CD8-positive, alpha-beta memory T cell (primary cell): ENCODE data around the gene PDZD7. TPM values are rescaled to one million over a fixed set of nuclear protein-coding genes. Genes with fewer than 3 reads are reported as not detected.

Experiments used
- CTCF ChIA-PET: fragments of 350-600 bp; sonication (Branson Sonifier 250); formaldehyde crosslinking; loops from one replicate; lab custom pipeline; 2021; ENCODE audit warnings: antibody characterized with exemption; lab: Charles Lee
- POLR2A ChIA-PET: fragments of 350-600 bp; sonication (Branson Sonifier 250); formaldehyde crosslinking; loops from one replicate; lab custom pipeline; 2021; ENCODE audit warnings: antibody characterized with exemption; lab: Charles Lee
- DNase-seq, 5 donors: peaks; one replicate each; pipeline versions ENCODE4 v3.0.0 to v3.0.0-alpha.2; 2020 to 2022; ENCODE audit warnings: mixed read lengths in 1 of 5
- H3K27ac ChIP-seq: one replicate; pipeline ENCODE4 v1.7.0; 2013; ENCODE audit warnings: low read depth, mild to moderate bottlenecking, low read length, moderate library complexity
- H3K27me3 ChIP-seq: 2 replicates; pipeline ENCODE4 v1.7.0; 2013; ENCODE audit warnings: low read length, mild to moderate bottlenecking; ENCODE audit not compliant: insufficient read depth, poor library complexity, severe bottlenecking
- H3K36me3 ChIP-seq: 2 replicates; pipeline ENCODE4 v1.7.0; 2013; ENCODE audit warnings: mild to moderate bottlenecking, low read length, moderate library complexity; ENCODE audit not compliant: insufficient read depth
- H3K4me1 ChIP-seq: 2 replicates; pipeline ENCODE4 v1.7.0; 2013; ENCODE audit warnings: mild to moderate bottlenecking, low read length, moderate library complexity; ENCODE audit not compliant: insufficient read depth
- H3K4me3 ChIP-seq: 2 replicates; pipeline ENCODE4 v1.7.0; 2013; ENCODE audit warnings: mild to moderate bottlenecking, low read length
- H3K9me3 ChIP-seq: 2 replicates; pipeline ENCODE4 v1.7.0; 2013; ENCODE audit warnings: mild to moderate bottlenecking, low read length
- H3K27ac Mint-ChIP-seq, 8 donors: one replicate each; pipeline ENCODE4 v1.8.0; 2020 to 2021; ENCODE audit warnings: mixed read lengths in 8 of 8, mild to moderate bottlenecking in 6 of 8, inconsistent platforms in 3 of 8, moderate library complexity in 3 of 8
- H3K27me3 Mint-ChIP-seq, 2 donors: one replicate each; pipeline ENCODE4 v1.8.0; 2020 to 2021; ENCODE audit warnings: mixed read lengths in 2 of 2, mild to moderate bottlenecking in 1 of 2, moderate library complexity in 1 of 2
- H3K36me3 Mint-ChIP-seq, 3 donors: one replicate each; pipeline ENCODE4 v1.8.0; 2020 to 2021; ENCODE audit warnings: mixed read lengths in 3 of 3, inconsistent platforms in 1 of 3, mild to moderate bottlenecking in 1 of 3
- H3K4me1 Mint-ChIP-seq, 3 donors: one replicate each; pipeline ENCODE4 v1.8.0; 2020 to 2021; ENCODE audit warnings: mixed read lengths in 3 of 3, inconsistent platforms in 1 of 3, mild to moderate bottlenecking in 1 of 3
- H3K4me3 Mint-ChIP-seq, 7 donors: one replicate each; pipeline ENCODE4 v1.8.0; 2020 to 2021; ENCODE audit warnings: mixed read lengths in 7 of 7, mild to moderate bottlenecking in 6 of 7, moderate library complexity in 4 of 7, inconsistent platforms in 2 of 7
- H3K9me3 Mint-ChIP-seq, 5 donors: one replicate each; pipeline ENCODE4 v1.8.0; 2020 to 2022; ENCODE audit warnings: mixed read lengths in 5 of 5, mild to moderate bottlenecking in 3 of 5, moderate library complexity in 2 of 5, inconsistent platforms in 1 of 5
- polyA plus RNA-seq: library from polyadenylated mRNA; unstranded; fragments of 300-500 nt; fragmentation: Illumina TruSeq; gene quantifications from one replicate; pipeline ENCODE4 v1.2.3, GENCODE V29; 2021
- total RNA-seq, 2 experiments: library from RNA; stranded (reverse); gene quantifications; one replicate each; pipeline ENCODE4 v1.2.3, GENCODE V29; 2021

The PDZD7 gene
- total and polyA plus RNA-seq, 3 experiments from 2014 or later = 0.23 to 0.33 (median 0.31) TPM

DNA sequence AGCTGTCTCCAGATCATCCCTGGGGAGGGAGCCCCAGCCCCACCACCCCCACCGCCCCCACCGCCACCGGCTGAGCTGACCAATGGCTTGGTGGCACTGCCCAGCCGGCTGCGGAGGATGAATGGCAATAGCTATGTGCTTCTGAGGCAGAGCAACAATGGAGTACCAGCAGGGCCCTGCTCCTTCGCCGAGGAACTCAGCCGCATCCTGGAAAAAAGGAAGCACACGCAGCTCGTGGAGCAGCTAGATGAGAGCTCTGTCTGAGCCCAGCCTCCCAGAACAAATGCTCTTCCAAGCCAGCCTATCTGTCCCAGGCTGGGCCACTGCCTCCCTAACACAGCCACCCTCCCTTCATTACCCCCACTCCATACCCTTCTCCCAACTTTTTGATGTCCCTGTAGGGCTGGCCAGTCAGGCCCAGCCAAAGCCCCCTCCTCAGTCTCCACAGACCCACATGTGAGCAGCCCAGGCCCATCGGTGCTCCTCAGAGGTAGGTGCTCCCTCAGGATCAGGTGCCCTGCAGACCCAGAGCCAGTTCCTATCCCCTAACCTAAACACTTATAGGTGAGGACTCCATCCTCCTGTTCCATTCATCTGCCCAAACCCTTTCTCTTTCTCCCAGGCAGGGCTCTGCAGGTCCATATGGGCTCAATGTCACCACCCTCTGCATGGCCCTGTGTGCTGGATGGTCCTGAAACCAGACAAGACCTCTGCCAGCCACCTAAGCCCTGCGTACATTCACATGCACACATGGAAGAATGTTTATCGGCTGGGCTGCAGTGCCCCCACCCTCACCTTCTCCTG is 46.9 kb downstream of the PDZD7 start:
- Mint-ChIP-seq H3K9me3 (no peaks in the 10 kb centered on the region), H3K4me3 (peak overlapping the region in 1 of 7 donors; percentile 82), H3K4me1 (peaks cover 26 to 41% (median 30%) of the 10 kb centered on the region in 3 donors), H3K36me3 (peaks cover 0 to 67% (median 9%) of the 10 kb centered on the region in 3 donors), H3K27me3 (peaks cover 0 to 1% of the 10 kb centered on the region in 2 donors), H3K27ac (peak overlapping the region in 1 of 8 donors; percentile 12)
- ChIA-PET CTCF (interaction anchor here (1.6 to 6.8 kb wide), 2 partner anchors 14 kb away, joined by 9 to 73 read pairs; partner anchors contain the start of gene LZTS2), POLR2A (no interaction called here)
- H3K4me1 ChIP-seq = peaks cover 28% of the 10 kb centered on the region
- peaks cover 4% of the 10 kb centered on the region for H3K36me3 ChIP-seq
- H3K27ac ChIP-seq = no peak overlapping the region
- H3K27me3 ChIP-seq = no peaks in the 10 kb centered on the region
- no peak for DNase-seq
- H3K4me3 ChIP-seq = no peak overlapping the region
- no peaks in the 10 kb centered on the region for H3K9me3 ChIP-seq

DNA sequence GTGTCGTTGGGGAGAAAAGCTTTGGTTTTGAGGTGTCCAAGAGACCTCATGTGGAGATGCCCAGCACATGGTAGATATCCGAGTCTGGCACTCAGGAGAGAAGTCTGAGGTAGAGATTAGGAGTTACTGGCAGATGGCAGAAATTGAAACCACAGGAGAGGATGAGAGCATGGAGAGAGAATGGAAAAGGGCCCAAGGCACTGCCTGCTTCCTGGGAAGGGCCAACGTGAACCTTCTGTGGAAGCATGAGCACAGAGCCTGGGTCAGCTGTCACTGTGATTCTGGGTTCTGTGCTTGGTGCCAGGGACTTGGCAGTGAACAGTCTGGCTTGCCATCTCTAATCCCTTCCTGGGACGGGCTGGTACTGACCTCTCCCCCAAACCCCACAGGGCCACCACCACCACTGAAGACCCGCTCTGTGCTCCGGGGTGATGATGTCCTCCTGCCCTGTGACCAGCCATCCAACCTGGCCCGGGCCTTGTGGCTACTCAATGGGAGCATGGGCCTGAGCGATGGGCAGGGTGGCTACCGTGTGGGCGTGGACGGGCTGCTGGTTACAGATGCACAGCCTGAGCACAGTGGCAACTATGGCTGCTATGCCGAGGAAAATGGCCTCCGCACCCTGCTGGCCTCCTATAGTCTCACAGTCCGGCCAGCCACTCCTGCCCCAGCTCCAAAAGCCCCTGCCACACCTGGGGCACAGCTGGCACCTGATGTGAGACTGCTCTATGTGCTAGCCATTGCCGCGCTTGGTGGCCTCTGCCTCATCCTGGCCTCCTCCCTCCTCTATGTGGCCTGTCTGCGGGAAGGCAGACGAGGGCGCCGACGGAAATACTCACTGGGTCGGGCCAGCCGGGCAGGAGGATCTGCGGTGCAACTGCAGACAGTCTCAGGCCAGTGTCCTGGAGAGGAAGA is 47.8 kb downstream of the PDZD7 start:
- Mint-ChIP-seq H3K4me1 (peaks cover 26 to 35% (median 27%) of the 10 kb centered on the region in 3 donors), H3K36me3 (peaks cover 0 to 73% (median 10%) of the 10 kb centered on the region in 3 donors), H3K9me3 (no peaks in the 10 kb centered on the region), H3K27me3 (peaks cover 0 to 1% of the 10 kb centered on the region in 2 donors), H3K4me3 (peak overlapping the region in 2 of 7 donors; percentile 38 to 82), H3K27ac (no peak overlapping the region)
- DNase-seq = no peak
- Histone ChIP-seq H3K36me3 (peaks cover 4% of the 10 kb centered on the region), H3K27me3 (no peaks in the 10 kb centered on the region), H3K4me1 (peaks cover 20% of the 10 kb centered on the region), H3K4me3 (no peak overlapping the region), H3K9me3 (no peaks in the 10 kb centered on the region), H3K27ac (no peak overlapping the region)
- CTCF ChIA-PET = interaction anchor here (1.6 kb wide), 1 partner anchor 14 kb away, joined by 9 read pairs; no protein-coding TSS in a partner anchor
- POLR2A ChIA-PET = no interaction called here

DNA sequence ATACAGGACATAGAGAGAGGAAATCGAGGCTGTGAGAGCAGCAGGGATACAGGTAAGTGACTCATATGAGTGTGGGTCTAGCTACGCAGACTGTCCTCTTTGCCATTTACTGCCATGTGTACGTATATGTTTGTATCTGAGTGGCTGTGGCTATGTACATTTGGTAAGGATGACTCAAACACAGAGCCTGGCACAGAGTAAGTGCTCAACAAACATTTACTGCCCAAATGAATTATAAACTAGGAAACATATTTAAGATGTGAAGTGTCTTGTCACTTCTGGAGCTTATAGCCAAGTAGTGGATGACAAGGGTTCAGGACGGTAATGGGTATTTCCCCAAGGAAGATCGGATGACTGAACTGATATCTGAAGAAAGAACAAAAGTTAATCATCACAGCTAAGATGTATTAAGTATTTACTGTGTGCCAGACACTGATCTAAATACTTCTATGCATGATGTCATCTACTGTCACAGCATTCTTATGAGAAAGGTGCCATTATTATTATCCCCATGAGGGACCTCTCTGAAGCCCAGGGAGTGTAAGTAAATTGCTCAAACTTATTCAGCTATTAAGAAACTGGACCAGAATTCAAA is 49.7 kb downstream of the PDZD7 start:
- POLR2A ChIA-PET = no interaction called here
- Histone ChIP-seq H3K9me3 (no peaks in the 10 kb centered on the region), H3K4me3 (no peak overlapping the region), H3K27ac (no peak overlapping the region), H3K36me3 (peaks cover 4% of the 10 kb centered on the region), H3K4me1 (peaks cover 8% of the 10 kb centered on the region), H3K27me3 (no peaks in the 10 kb centered on the region)
- Mint-ChIP-seq H3K27me3 (no peaks in the 10 kb centered on the region), H3K9me3 (no peaks in the 10 kb centered on the region), H3K4me1 (peaks cover 11 to 16% (median 11%) of the 10 kb centered on the region in 3 donors), H3K27ac (no peak overlapping the region), H3K4me3 (peak overlapping the region in 1 of 7 donors; percentile 19), H3K36me3 (peaks cover 0 to 61% (median 14%) of the 10 kb centered on the region in 3 donors)
- CTCF ChIA-PET = interaction anchor here (0.8 to 1.1 kb wide), 3 partner anchors 13 to 33 kb away, joined by 3 to 5 read pairs (median 3); partner anchors contain the start of gene SEMA4G
- no peak for DNase-seq

DNA sequence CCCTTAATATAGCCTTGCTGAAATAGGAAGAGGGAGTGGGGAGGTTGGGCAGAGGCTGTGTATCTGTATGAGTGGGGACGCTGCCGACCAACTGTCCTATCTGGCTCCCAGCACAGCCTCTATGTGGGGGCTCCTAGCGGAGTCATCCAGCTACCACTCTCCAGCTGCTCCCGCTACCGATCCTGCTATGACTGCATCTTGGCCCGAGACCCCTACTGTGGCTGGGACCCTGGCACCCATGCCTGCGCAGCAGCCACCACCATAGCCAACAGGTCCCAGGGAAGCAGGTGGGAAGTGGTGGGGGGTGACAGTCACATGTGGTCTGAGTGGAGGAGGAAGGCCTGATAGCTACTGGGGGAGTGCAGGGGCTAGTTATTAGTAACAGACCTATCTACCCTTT is 50.2 kb downstream of the PDZD7 start:
- Histone ChIP-seq H3K36me3 (peaks cover 4% of the 10 kb centered on the region), H3K4me1 (peaks cover 2% of the 10 kb centered on the region), H3K27ac (no peak overlapping the region), H3K9me3 (no peaks in the 10 kb centered on the region), H3K4me3 (no peak overlapping the region), H3K27me3 (no peaks in the 10 kb centered on the region)
- no peak overlapping the region for H3K4me3 Mint-ChIP-seq
- peaks cover 5 to 10% (median 5%) of the 10 kb centered on the region in 3 donors for H3K4me1 Mint-ChIP-seq
- H3K9me3 Mint-ChIP-seq = no peaks in the 10 kb centered on the region
- peaks cover 0 to 57% (median 14%) of the 10 kb centered on the region in 3 donors for H3K36me3 Mint-ChIP-seq
- CTCF ChIA-PET = interaction anchor here (0.9 kb wide), 1 partner anchor 34 kb away, joined by 5 read pairs; no protein-coding TSS in a partner anchor
- DNase-seq = no peak
- POLR2A ChIA-PET = no interaction called here
- H3K27ac Mint-ChIP-seq = no peak overlapping the region
- no peaks in the 10 kb centered on the region for H3K27me3 Mint-ChIP-seq

DNA sequence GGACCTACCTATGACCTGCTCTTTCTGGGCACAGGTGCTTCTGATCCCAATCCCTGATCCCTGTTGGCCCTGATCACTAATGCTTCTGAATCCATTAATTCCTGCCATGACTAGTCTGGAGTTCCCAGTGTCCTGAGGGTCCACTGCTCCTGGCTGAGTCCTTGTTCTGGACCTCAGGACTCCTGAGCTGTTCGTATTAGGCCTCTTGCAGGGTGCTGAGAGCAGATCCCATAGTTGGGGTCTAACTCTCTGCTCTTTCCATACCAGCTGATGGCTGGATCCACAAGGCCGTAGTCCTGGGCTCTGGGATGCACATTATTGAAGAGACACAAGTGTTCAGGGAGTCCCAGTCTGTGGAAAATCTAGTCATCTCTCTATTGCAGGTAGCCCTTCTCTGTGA is 50.6 kb downstream of the PDZD7 start:
- Histone ChIP-seq H3K27ac (no peak overlapping the region), H3K27me3 (no peaks in the 10 kb centered on the region), H3K4me1 (no peaks in the 10 kb centered on the region), H3K36me3 (peaks cover 4% of the 10 kb centered on the region), H3K4me3 (no peak overlapping the region), H3K9me3 (no peaks in the 10 kb centered on the region)
- ChIA-PET POLR2A (no interaction called here), CTCF (no interaction called here)
- Mint-ChIP-seq H3K4me3 (peak overlapping the region in 1 of 7 donors; percentile 9), H3K27me3 (no peaks in the 10 kb centered on the region), H3K36me3 (peaks cover 0 to 53% (median 13%) of the 10 kb centered on the region in 3 donors), H3K9me3 (no peaks in the 10 kb centered on the region), H3K4me1 (peaks cover 1 to 6% (median 2%) of the 10 kb centered on the region in 3 donors), H3K27ac (no peak overlapping the region)
- no peak for DNase-seq

DNA sequence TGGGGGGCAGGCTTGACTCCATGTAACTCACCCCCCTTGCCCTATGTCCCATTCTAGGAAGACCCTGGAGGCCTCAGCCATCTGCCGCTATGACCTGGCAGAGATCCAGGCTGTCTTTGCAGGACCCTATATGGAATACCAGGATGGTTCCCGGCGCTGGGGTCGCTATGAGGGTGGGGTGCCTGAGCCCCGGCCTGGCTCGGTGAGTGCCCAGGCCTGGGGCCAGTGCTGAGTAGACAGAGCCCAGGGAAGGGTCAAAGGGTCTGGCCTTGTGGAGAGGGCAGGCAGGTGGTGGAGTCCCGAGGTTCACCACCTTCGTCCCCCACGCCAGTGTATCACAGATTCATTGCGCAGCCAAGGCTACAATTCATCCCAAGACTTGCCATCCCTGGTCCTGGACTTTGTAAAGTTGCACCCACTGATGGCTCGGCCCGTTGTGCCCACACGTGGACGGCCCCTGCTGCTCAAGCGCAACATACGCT is 51.1 kb downstream of the PDZD7 start:
- Mint-ChIP-seq H3K4me3 (no peak overlapping the region), H3K27me3 (no peaks in the 10 kb centered on the region), H3K27ac (no peak overlapping the region), H3K36me3 (peaks cover 0 to 51% (median 13%) of the 10 kb centered on the region in 3 donors), H3K4me1 (peaks cover 0 to 1% (median under 1%) of the 10 kb centered on the region in 3 donors), H3K9me3 (no peaks in the 10 kb centered on the region)
- H3K27ac ChIP-seq = no peak overlapping the region
- H3K4me1 ChIP-seq = no peaks in the 10 kb centered on the region
- no peak for DNase-seq
- ChIA-PET POLR2A (no interaction called here), CTCF (interaction anchor here (1.1 kb wide), 1 partner anchor 35 kb away, joined by 3 read pairs; no protein-coding TSS in a partner anchor)
- H3K36me3 ChIP-seq = peaks cover 4% of the 10 kb centered on the region
- H3K4me3 ChIP-seq = no peak overlapping the region
- H3K9me3 ChIP-seq = no peaks in the 10 kb centered on the region
- no peaks in the 10 kb centered on the region for H3K27me3 ChIP-seq

DNA sequence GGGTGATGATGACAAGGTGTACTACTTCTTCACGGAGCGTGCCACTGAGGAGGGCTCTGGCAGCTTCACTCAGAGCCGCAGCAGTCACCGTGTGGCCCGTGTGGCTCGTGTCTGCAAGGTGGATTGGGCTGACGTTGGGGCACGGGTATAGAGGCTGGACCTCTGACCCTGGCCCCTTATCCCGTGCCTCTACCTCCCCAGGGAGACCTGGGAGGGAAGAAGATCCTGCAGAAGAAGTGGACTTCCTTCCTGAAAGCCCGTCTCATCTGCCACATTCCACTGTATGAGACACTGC is 52.1 kb downstream of the PDZD7 start:
- Histone ChIP-seq H3K27ac (no peak overlapping the region), H3K36me3 (peaks cover 4% of the 10 kb centered on the region), H3K4me1 (no peaks in the 10 kb centered on the region), H3K27me3 (no peaks in the 10 kb centered on the region), H3K9me3 (no peaks in the 10 kb centered on the region), H3K4me3 (no peak overlapping the region)
- Mint-ChIP-seq H3K27me3 (no peaks in the 10 kb centered on the region), H3K4me1 (no peaks in the 10 kb centered on the region), H3K36me3 (peaks cover 0 to 42% (median 13%) of the 10 kb centered on the region in 3 donors), H3K9me3 (no peaks in the 10 kb centered on the region), H3K4me3 (no peak overlapping the region), H3K27ac (no peak overlapping the region)
- CTCF ChIA-PET = interaction anchor here (1.1 kb wide), 1 partner anchor 36 kb away, joined by 3 read pairs; no protein-coding TSS in a partner anchor
- DNase-seq = no peak
- POLR2A ChIA-PET = no interaction called here
